Spleen (tissue), 11 donors: Measurements from ENCODE around the gene CAMK1G. TPM values are rescaled to one million over a fixed set of nuclear protein-coding genes. Genes with fewer than 3 reads are reported as not detected.

Experiments
- DNase-seq: peaks from one replicate; pipeline ENCODE4 v3.0.0-alpha.2; 2020
- H3K27ac ChIP-seq, 8 donors: fragments of 200-600 bp; sonication (generic) in 7 of 8; 1 replicate in 4 of 8; 2 replicates in 4 of 8; pipeline versions ENCODE4 v1.5.0 to v1.8.0; 2016 to 2021; ENCODE audit warnings: inconsistent platforms in 4 of 8, mild to moderate bottlenecking in 4 of 8, moderate library complexity in 1 of 8
- H3K27me3 ChIP-seq, 7 donors: fragments of 200-600 bp; sonication (generic) in 6 of 7; replicated peaks in 1 of 7; 1 replicate in 4 of 7; 2 replicates in 3 of 7; pipeline versions ENCODE4 v1.5.0 to v1.8.0; 2016 to 2021; ENCODE audit warnings: inconsistent platforms in 3 of 7, mild to moderate bottlenecking in 1 of 7
- H3K36me3 ChIP-seq, 6 donors: fragments of 200-600 bp; sonication (generic) in 5 of 6; 1 replicate in 4 of 6; 2 replicates in 2 of 6; pipeline versions ENCODE4 v1.5.0 to v1.8.0; 2016 to 2021; ENCODE audit warnings: inconsistent platforms in 2 of 6
- H3K4me1 ChIP-seq, 6 donors: fragments of 200-600 bp; sonication (generic) in 5 of 6; 1 replicate in 3 of 6; 2 replicates in 3 of 6; pipeline versions ENCODE4 v1.5.0 to v1.8.0; 2016 to 2021; ENCODE audit warnings: inconsistent platforms in 3 of 6
- H3K4me3 ChIP-seq, 8 donors: fragments of 200-600 bp; sonication (generic) in 7 of 8; 1 replicate in 4 of 8; 2 replicates in 4 of 8; pipeline versions ENCODE4 v1.5.0 to v1.8.0; 2016 to 2021; ENCODE audit warnings: inconsistent platforms in 4 of 8, mild to moderate bottlenecking in 4 of 8, moderate library complexity in 2 of 8
- H3K9me3 ChIP-seq, 8 donors: fragments of 200-600 bp; sonication (generic) in 7 of 8; 1 replicate in 4 of 8; 2 replicates in 4 of 8; pipeline versions ENCODE4 v1.5.0 to v1.8.0; 2016 to 2021; ENCODE audit warnings: inconsistent platforms in 4 of 8
- CTCF ChIP-seq, 11 experiments: fragments of 200-600 bp in 7 of 11; fragments of 450-650 bp in 4 of 11; sonication (generic) in 4 of 11; IDR thresholded peaks in 8 of 11; conservative IDR thresholded peaks in 3 of 11; 1 replicate in 7 of 11; 2 replicates in 4 of 11; pipeline versions ENCODE4 v1.4.0 to v1.8.0; 2016 to 2021; ENCODE audit warnings: antibody characterized with exemption in 11 of 11, inconsistent platforms in 4 of 11, mild to moderate bottlenecking in 1 of 11
- POLR2A ChIP-seq, 3 donors: fragments of 450-650 bp; IDR thresholded peaks; one replicate each; pipeline ENCODE4 v1.5.1; 2017; ENCODE audit warnings: antibody characterized with exemption in 3 of 3, mild to moderate bottlenecking in 1 of 3
- POLR2AphosphoS5 ChIP-seq, 3 donors: sonication (generic); formaldehyde crosslinking; IDR thresholded peaks; one replicate each; pipeline ENCODE4 v1.5.1; 2017; ENCODE audit warnings: antibody characterized with exemption in 3 of 3
- WGBS, 5 donors: extraction: QIAGEN DNeasy Blood & Tissue Kit in 3 of 5; methylation state at CpG; one replicate each; pipeline versions ENCODE4 v1.1.5 to v1.1.7; 2013 to 2018; 5-methylcytosine and 5-hydroxymethylcytosine counted together
- intact Hi-C: fragments of 100-400 bp; cut with DNase I; formaldehyde crosslinking; loops from one replicate; pipeline ENCODE4 v1.15.0; 2023; ENCODE audit warnings: low total_unique reads
- polyA plus RNA-seq, 3 donors: library from polyadenylated mRNA; stranded (reverse); fragments of 200-250 nt; gene quantifications; one replicate each; pipeline ENCODE4 v1.2.1, GENCODE V29; 2013
- total RNA-seq, 7 donors: library from RNA; depleted of rRNA in 3 of 7; stranded (reverse); fragments of >200 nt in 3 of 7; fragmentation: NEBNext Ultra II Directional in 4 of 7; extraction: Animal tissue kit (Norgen Biotek cat#: 25700) in 4 of 7; gene quantifications; one replicate each; pipeline versions ENCODE4 v1.1.0 to v1.2.1, GENCODE V29; 2016 to 2021
- donor health status: healthy with polysubstance abuse.
- donor health status: DM: no; HTN: no; CAD: no; lungs with moderate emphysema.
- donor health status: DM: no; HTN: no; CAD: no.
- donor health status: Bipolar disorder and iron deficiency.
- donor health status: healthy.
- donor health status: DM: no; HTN: no; CAD: no.
- donor health status: DM: yes; HTN: yes; CAD: no.

Gene CAMK1G
- total and polyA plus RNA-seq, 10 donors: 0.68 to 12.2 (median 3.0) TPM

- Histone ChIP-seq H3K36me3 (no peaks in the 10 kb centered on the region), H3K4me1 (peaks cover 2 to 78% (median 41%) of the 10 kb centered on the region in 6 donors)
- TF ChIP-seq POLR2A (IDR thresholded peaks at IDR 0.05) (no peak), POLR2AphosphoS5 (IDR thresholded peaks at IDR 0.05) (no peak), CTCF (IDR thresholded peaks at IDR 0.05 in 8 of 11, conservative IDR thresholded peaks at IDR 0.05 in 3 of 11) (no peak)
Observed at GRCh38 chr1:209647156-209647555, 63.6 kb downstream of the CAMK1G start.

GRCh38 chr1:209648346-209648745 is 64.8 kb downstream of the CAMK1G start:
- no peak for DNase-seq
- TF ChIP-seq POLR2A (IDR thresholded peaks at IDR 0.05) (no peak), POLR2AphosphoS5 (IDR thresholded peaks at IDR 0.05) (no peak), CTCF (IDR thresholded peaks at IDR 0.05 in 8 of 11, conservative IDR thresholded peaks at IDR 0.05 in 3 of 11) (no peak)
- Histone ChIP-seq H3K4me3 (no peak overlapping the region), H3K27me3 (peaks cover 0 to 23% (median 0%) of the 10 kb centered on the region in 7 donors), H3K36me3 (no peaks in the 10 kb centered on the region), H3K27ac (peak overlapping the region in 6 of 8 donors; percentile 22 to 80 (median 55)), H3K4me1 (peaks cover under 1 to 78% (median 36%) of the 10 kb centered on the region in 6 donors), H3K9me3 (no peaks in the 10 kb centered on the region)
- intact Hi-C loops: no loop called here

More at GRCh38 chr1:209647156-209647555, 63.6 kb downstream of the CAMK1G start:
- intact Hi-C loops: no loop called here
- DNase-seq: no peak
- Histone ChIP-seq H3K4me3 (no peak overlapping the region), H3K9me3 (no peaks in the 10 kb centered on the region), H3K27me3 (peaks cover 0 to 17% (median 0%) of the 10 kb centered on the region in 7 donors), H3K27ac (peak overlapping the region in 4 of 8 donors; percentile 4 to 80 (median 17))
- WGBS, 5 donors: 66 to 78% (median 76%) methylated on average over 4 of the region's 4 CpGs

- Histone ChIP-seq H3K4me1 (peaks cover 0 to 72% (median 34%) of the 10 kb centered on the region in 6 donors), H3K9me3 (no peaks in the 10 kb centered on the region), H3K27me3 (peaks cover 0 to 23% (median 0%) of the 10 kb centered on the region in 7 donors), H3K36me3 (no peaks in the 10 kb centered on the region), H3K4me3 (peak overlapping the region in 1 of 8 donors; percentile 23), H3K27ac (peak overlapping the region in 7 of 8 donors; percentile 28 to 80 (median 60))
- intact Hi-C loops: no loop called here
- TF ChIP-seq POLR2AphosphoS5 (IDR thresholded peaks at IDR 0.05) (peak in 1 of 3 donors; percentile 69), POLR2A (IDR thresholded peaks at IDR 0.05) (no peak)
- WGBS, 5 donors: 49 to 54% (median 50%) methylated on average over 6 of the region's 6 CpGs
- DNase-seq: no peak
Observed at GRCh38 chr1:209648931-209649776, 65.6 kb downstream of the CAMK1G start.

- WGBS, 5 donors: 22 to 50% (median 27%) methylated on average over 1 of the region's 1 CpG
- DNase-seq: no peak
- TF ChIP-seq POLR2A (IDR thresholded peaks at IDR 0.05) (no peak), POLR2AphosphoS5 (IDR thresholded peaks at IDR 0.05) (no peak), CTCF (IDR thresholded peaks at IDR 0.05 in 8 of 11, conservative IDR thresholded peaks at IDR 0.05 in 3 of 11) (no peak)
- H3K27me3 ChIP-seq: peaks cover 0 to 34% (median 0%) of the 10 kb centered on the region in 7 donors
- H3K9me3 ChIP-seq: no peaks in the 10 kb centered on the region
- H3K4me1 ChIP-seq: peaks cover 0 to 71% (median 33%) of the 10 kb centered on the region in 6 donors
- H3K36me3 ChIP-seq: no peaks in the 10 kb centered on the region
- intact Hi-C loops: no loop called here
- H3K27ac ChIP-seq: peak overlapping the region in 5 of 8 donors; percentile 29 to 80 (median 68)
- H3K4me3 ChIP-seq: peak overlapping the region in 1 of 8 donors; percentile 8
Observed at GRCh38 chr1:209650454-209650853, 66.9 kb downstream of the CAMK1G start.
